Measurements from ENCODE around the gene PPM1B.

GRCh38 chr2:44155666-44156446 is 12.8 kb upstream of the PPM1B start:
- TF ChIP-seq CTCF (IDR thresholded peaks at IDR 0.05) (no peak), POLR2A (IDR thresholded peaks at IDR 0.05) (no peak)

Measured in heart left ventricle (tissue), 13 donors.